Measurements from ENCODE around the gene PCCA.

DNA sequence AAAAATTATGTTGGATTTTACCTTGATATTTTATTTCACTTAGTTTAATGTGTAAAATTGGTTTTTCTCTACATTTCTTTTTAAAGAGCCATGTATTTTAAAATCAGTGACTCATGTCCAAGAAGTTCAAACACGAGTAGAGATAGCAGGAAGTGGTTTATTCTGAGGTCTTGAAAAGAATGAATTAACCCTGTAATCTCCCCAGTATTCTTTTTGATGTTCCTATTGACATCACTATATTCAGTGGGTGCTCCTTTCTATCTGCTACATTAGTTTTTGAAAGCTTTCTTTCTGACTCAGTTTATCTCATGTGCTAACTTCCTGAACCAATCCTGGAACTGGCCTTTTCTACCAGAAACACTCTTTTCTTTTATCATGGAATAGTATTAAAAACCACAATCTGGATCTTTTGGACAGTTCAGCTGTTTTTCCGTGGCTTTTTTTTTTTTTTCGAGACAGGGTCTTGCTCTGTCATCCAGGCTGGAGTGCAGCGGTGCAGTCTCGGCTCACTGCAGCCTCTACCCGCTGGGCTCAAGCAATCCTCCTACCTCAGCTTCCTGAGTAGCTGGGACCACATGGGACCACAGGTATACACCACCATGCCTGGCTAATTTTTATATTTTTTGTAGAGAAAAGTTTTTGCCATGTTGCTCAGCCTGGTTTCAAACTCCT is 114.9 kb downstream of the PCCA start:
- TF ChIP-seq CTCF (IDR thresholded peaks at IDR 0.05; ENCODE audit: borderline replicate concordance, extremely low read depth, low read length, poor library complexity, severe bottlenecking) (no peak), EZH2 (IDR thresholded peaks at IDR 0.05; ENCODE audit: borderline replicate concordance, low read depth, low read length, severe bottlenecking) (no peak)

Measured in DND-41 (cell line).